ENCODE measurements around the gene ZNF709. TPM values are rescaled to one million over a fixed set of nuclear protein-coding genes. Genes with fewer than 3 reads are reported as not detected.
"Not testable (repeated sequence)": the region's sequence is repeated elsewhere in the genome, so short reads cannot be mapped to it uniquely, and the experiment has no call there.

Gene ZNF709
- polyA plus RNA-seq (2013, experiment 1 of 2) = 2.0 TPM
- polyA plus RNA-seq (2013, experiment 2 of 2) = 2.2 TPM

GRCh38 chr19:12484371-12485051 is at the start of gene ZNF709:
TSS of gene ZNF709 (minus strand) at chr19:12484816. CDS start at chr19:12484657, 159 bp downstream.
- Histone ChIP-seq H3K9ac (ENCODE audit: low read depth, low read length) (peak within 1 kb of the TSS; percentile 70), H3K27me3 (ENCODE audit: insufficient read depth, low read length) (peaks cover 8% of the 10 kb centered on the region), H3K9me3 (ENCODE audit: insufficient read depth, low read depth, low read length) (no peaks in the 10 kb centered on the region), H3K4me3 (ENCODE audit: low read length) (peak within 1 kb of the TSS; percentile 81), H3K27ac (ENCODE audit: low read depth, low read length) (no peak within 1 kb of the TSS), H3K4me1 (ENCODE audit: insufficient read depth, low read length) (peaks cover 5% of the 10 kb centered on the region; the same call in 1 of the 2 replicates), H3K36me3 (ENCODE audit: insufficient read depth, low read length) (no peaks in the 10 kb centered on the region)
- WGBS = under 1% methylated on average over 53 of the region's 53 CpGs

DNA sequence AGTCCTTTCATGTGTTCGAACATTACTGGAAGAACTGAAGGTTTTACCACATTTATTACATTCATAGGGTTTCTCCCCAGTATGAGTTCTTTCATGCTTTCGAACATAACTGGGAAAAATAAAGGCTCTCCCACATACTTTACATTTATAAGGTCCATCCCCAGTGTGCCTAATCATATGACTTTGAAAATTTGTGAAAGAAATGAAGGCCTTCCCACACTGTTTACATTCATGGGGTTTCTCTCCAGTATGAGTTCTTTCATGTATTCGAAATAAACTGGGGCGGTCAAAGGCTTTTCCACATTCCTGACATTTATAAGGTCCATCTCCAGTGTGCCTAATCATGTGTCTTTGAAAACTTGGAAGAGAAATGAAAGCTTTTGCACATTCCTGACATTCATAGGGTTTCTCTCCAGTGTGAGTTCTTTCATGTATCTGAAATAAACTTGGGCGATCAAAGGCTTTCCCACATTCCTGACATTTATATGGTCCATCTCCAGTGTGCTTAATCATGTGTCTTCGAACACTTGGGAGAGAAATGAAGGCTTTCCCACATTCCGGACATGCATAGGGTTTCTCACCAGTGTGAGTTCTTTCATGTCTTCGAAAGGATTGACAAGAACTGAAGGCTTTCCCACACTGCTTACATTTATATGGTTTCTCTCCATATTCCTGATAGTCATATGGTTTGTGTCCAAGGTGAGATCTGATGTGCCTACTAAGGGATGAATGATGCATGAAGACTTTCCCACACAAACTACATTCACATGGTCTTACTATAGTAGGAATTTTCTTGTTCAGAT is 42.6 kb upstream of the ZNF709 start:
- Histone ChIP-seq H3K4me1 (ENCODE audit: insufficient read depth, low read length) (no peaks in the 10 kb centered on the region), H3K27ac (ENCODE audit: low read depth, low read length) (no peak overlapping the region), H3K27me3 (ENCODE audit: insufficient read depth, low read length) (no peaks in the 10 kb centered on the region), H3K4me3 (ENCODE audit: low read length) (peak overlapping the region; percentile 8), H3K9ac (ENCODE audit: low read depth, low read length) (no peak overlapping the region), H3K36me3 (ENCODE audit: insufficient read depth, low read length) (peaks cover 75% of the 10 kb centered on the region), H3K9me3 (ENCODE audit: insufficient read depth, low read depth, low read length) (peaks cover 94% of the 10 kb centered on the region)
- whole genome bisulfite sequencing = 94% methylated on average over 8 of the region's 8 CpGs

DNA sequence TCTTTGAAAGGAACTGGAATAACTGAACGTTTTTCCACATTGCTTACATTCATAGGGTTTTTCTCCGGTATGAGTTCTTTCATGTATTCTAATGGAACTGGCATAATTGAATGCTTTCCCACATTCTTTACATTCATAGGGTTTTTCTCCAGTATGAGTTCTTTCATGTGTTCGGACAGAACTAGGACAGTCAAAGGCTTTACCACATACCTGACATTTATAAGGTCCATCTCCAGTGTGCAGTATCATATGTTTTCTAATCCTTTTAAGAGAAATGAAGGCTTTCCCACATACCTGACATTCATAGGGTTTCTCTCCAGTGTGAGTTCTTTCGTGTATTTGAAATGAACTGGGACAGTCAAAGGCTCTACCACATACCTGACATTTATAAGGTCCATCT is 41.9 kb upstream of the ZNF709 start:
- Histone ChIP-seq H3K4me3 (ENCODE audit: low read length) (peak overlapping the region; percentile 8), H3K9me3 (ENCODE audit: insufficient read depth, low read depth, low read length) (peaks cover 95% of the 10 kb centered on the region), H3K36me3 (ENCODE audit: insufficient read depth, low read length) (peaks cover 71% of the 10 kb centered on the region), H3K27ac (ENCODE audit: low read depth, low read length) (no peak overlapping the region), H3K27me3 (ENCODE audit: insufficient read depth, low read length) (no peaks in the 10 kb centered on the region), H3K4me1 (ENCODE audit: insufficient read depth, low read length) (no peaks in the 10 kb centered on the region), H3K9ac (ENCODE audit: low read depth, low read length) (no peak overlapping the region)
- 100% methylated on average over 4 of the region's 4 CpGs for WGBS

- Histone ChIP-seq H3K36me3 (ENCODE audit: insufficient read depth, low read length) (peaks cover 30% of the 10 kb centered on the region), H3K4me3 (ENCODE audit: low read length) (no peak overlapping the region), H3K27me3 (ENCODE audit: insufficient read depth, low read length) (no peaks in the 10 kb centered on the region), H3K4me1 (ENCODE audit: insufficient read depth, low read length) (no peaks in the 10 kb centered on the region), H3K9me3 (ENCODE audit: insufficient read depth, low read depth, low read length) (peaks cover 63% of the 10 kb centered on the region), H3K9ac (ENCODE audit: low read depth, low read length) (no peak overlapping the region), H3K27ac (ENCODE audit: low read depth, low read length) (no peak overlapping the region)
- 88% methylated on average over 6 of the region's 6 CpGs for WGBS
Measured at GRCh38 chr19:12521996-12522395, 37.4 kb upstream of the ZNF709 start.

DNA sequence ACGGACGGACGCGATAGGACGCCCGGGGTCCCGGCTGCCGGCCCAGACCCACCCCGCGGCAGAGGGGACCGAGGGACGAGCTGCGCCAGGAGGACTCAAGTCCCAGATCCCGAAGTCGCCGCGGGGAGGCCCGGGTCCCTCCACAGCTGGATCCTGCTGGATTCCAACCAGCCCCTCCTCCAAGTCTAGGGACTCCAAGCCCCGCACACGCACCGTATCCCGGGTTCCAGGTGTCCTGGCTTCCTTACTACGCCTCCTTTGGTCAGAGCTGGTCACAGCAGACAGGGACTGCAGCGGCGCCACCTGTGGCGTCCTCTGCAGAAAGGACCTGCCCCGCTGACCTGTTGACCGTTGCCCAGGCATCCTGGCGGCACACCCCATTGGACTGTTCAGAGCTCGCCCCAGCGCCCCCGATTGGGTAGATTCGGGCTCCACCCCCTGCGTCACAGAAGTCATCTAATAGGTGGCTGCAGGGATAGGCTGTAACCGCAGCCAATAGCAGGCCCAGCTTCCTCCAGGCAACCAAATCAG is 29.0 kb upstream of the ZNF709 start:
- peaks cover 13% of the 10 kb centered on the region for H3K9me3 ChIP-seq (ENCODE audit: insufficient read depth, low read depth, low read length)
- no peaks in the 10 kb centered on the region for H3K4me1 ChIP-seq (ENCODE audit: insufficient read depth, low read length)
- H3K27ac ChIP-seq (ENCODE audit: low read depth, low read length) = no peak overlapping the region
- peaks cover 3% of the 10 kb centered on the region; the same call in 1 of the 2 replicates for H3K36me3 ChIP-seq (ENCODE audit: insufficient read depth, low read length)
- no peaks in the 10 kb centered on the region for H3K27me3 ChIP-seq (ENCODE audit: insufficient read depth, low read length)
- H3K4me3 ChIP-seq (ENCODE audit: low read length) = no peak overlapping the region
- no peak overlapping the region for H3K9ac ChIP-seq (ENCODE audit: low read depth, low read length)
- 95% methylated on average over 35 of the region's 35 CpGs for WGBS

DNA sequence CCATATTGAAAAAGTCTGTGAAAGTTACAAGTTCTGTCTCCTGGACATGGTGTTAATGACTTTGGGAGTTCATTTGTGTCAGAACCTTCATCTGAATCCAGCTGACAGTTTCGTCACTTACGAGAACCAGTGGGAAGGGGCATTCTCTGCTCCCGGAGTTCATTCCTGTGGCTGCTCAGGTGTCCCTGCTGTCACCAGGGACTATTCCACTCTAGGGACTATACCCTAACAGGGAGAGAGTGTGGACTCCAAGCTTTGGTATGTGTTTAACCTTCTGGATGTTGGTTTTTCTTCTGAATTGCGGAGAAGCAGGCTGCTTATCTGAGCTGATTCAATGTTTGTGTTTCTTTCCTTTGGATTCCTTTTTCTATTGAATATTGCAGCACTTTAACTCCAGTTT is 12.4 kb upstream of the ZNF709 start:
- no peak overlapping the region for H3K27ac ChIP-seq (ENCODE audit: low read depth, low read length)
- no peaks in the 10 kb centered on the region for H3K9me3 ChIP-seq (ENCODE audit: insufficient read depth, low read depth, low read length)
- H3K36me3 ChIP-seq (ENCODE audit: insufficient read depth, low read length) = no peaks in the 10 kb centered on the region
- 89% methylated on average over 4 of the region's 4 CpGs for WGBS
- H3K27me3 ChIP-seq (ENCODE audit: insufficient read depth, low read length) = no peaks in the 10 kb centered on the region
- H3K9ac ChIP-seq (ENCODE audit: low read depth, low read length) = no peak overlapping the region
- H3K4me1 ChIP-seq (ENCODE audit: insufficient read depth, low read length) = no peaks in the 10 kb centered on the region
- no peak overlapping the region for H3K4me3 ChIP-seq (ENCODE audit: low read length)

- Histone ChIP-seq H3K4me1 (ENCODE audit: insufficient read depth, low read length) (no peaks in the 10 kb centered on the region), H3K27ac (ENCODE audit: low read depth, low read length) (no peak overlapping the region), H3K4me3 (ENCODE audit: low read length) (no peak overlapping the region), H3K36me3 (ENCODE audit: insufficient read depth, low read length) (no peaks in the 10 kb centered on the region), H3K9ac (ENCODE audit: low read depth, low read length) (no peak overlapping the region), H3K9me3 (ENCODE audit: insufficient read depth, low read depth, low read length) (no peaks in the 10 kb centered on the region), H3K27me3 (ENCODE audit: insufficient read depth, low read length) (no peaks in the 10 kb centered on the region)
- 96% methylated on average over 6 of the region's 6 CpGs for WGBS
Measured at GRCh38 chr19:12496480-12496879, 11.9 kb upstream of the ZNF709 start.

- peak overlapping the region; percentile 89 for H3K9ac ChIP-seq (ENCODE audit: low read depth, low read length)
- 7% methylated on average over 51 of the region's 51 CpGs for WGBS
- H3K36me3 ChIP-seq (ENCODE audit: insufficient read depth, low read length) = no peaks in the 10 kb centered on the region
- H3K9me3 ChIP-seq (ENCODE audit: insufficient read depth, low read depth, low read length) = no peaks in the 10 kb centered on the region
- H3K27me3 ChIP-seq (ENCODE audit: insufficient read depth, low read length) = no peaks in the 10 kb centered on the region
- no peaks in the 10 kb centered on the region for H3K4me1 ChIP-seq (ENCODE audit: insufficient read depth, low read length)
- peak overlapping the region; percentile 71 for H3K4me3 ChIP-seq (ENCODE audit: low read length)
- H3K27ac ChIP-seq (ENCODE audit: low read depth, low read length) = peak overlapping the region; percentile 83
Measured at GRCh38 chr19:12495002-12495802, 10.6 kb upstream of the ZNF709 start.

GRCh38 chr19:12494260-12494860 is 9.7 kb upstream of the ZNF709 start:
- H3K9ac ChIP-seq (ENCODE audit: low read depth, low read length) = no peak overlapping the region
- WGBS = 89% methylated on average over 2 of the region's 3 CpGs
- H3K4me3 ChIP-seq (ENCODE audit: low read length) = peak overlapping the region; percentile 71
- H3K36me3 ChIP-seq (ENCODE audit: insufficient read depth, low read length) = no peaks in the 10 kb centered on the region
- H3K4me1 ChIP-seq (ENCODE audit: insufficient read depth, low read length) = no peaks in the 10 kb centered on the region
- H3K9me3 ChIP-seq (ENCODE audit: insufficient read depth, low read depth, low read length) = no peaks in the 10 kb centered on the region
- H3K27ac ChIP-seq (ENCODE audit: low read depth, low read length) = no peak overlapping the region
- H3K27me3 ChIP-seq (ENCODE audit: insufficient read depth, low read length) = no peaks in the 10 kb centered on the region

GRCh38 chr19:12486265-12486783 is 1.7 kb upstream of the ZNF709 start:
- H3K36me3 ChIP-seq (ENCODE audit: insufficient read depth, low read length); H3K4me1 ChIP-seq (ENCODE audit: insufficient read depth, low read length); H3K9me3 ChIP-seq (ENCODE audit: insufficient read depth, low read depth, low read length); H3K4me3 ChIP-seq (ENCODE audit: low read length); H3K27me3 ChIP-seq (ENCODE audit: insufficient read depth, low read length); H3K27ac ChIP-seq (ENCODE audit: low read depth, low read length); H3K9ac ChIP-seq (ENCODE audit: low read depth, low read length): not testable (repeated sequence)
- WGBS = 89% methylated on average over 1 of the region's 1 CpG

All from HUES64 (cell line).